OCI-LY7 (cell line): ENCODE measurements around the gene METTL5. TPM values are rescaled to one million over a fixed set of nuclear protein-coding genes. Genes with fewer than 3 reads are reported as not detected.
"Not testable (repeated sequence)": the region's sequence is repeated elsewhere in the genome, so short reads cannot be mapped to it uniquely, and the experiment has no call there.

Source experiments
- BruUV-seq: library from RNA; stranded (reverse); fragments of 400-500 nt; replicated peaks from 2 replicates; lab custom pipeline; 2021; lab: Mats Ljungman, UMichigan
- CTCF ChIA-PET: fragments of 300-600 bp; sonication (Branson Sonifier 250); formaldehyde crosslinking; loops from one replicate; lab custom pipeline; 2022; ENCODE audit warnings: antibody characterized with exemption; ENCODE audit not compliant: unreplicated experiment; lab: Charles Lee
- POLR2A ChIA-PET: fragments of 300-600 bp; sonication (Branson Sonifier 250); formaldehyde crosslinking; loops from one replicate; lab custom pipeline; 2022; ENCODE audit warnings: antibody characterized with exemption; lab: Charles Lee
- DNase-seq: peaks from one replicate; pipeline ENCODE4 v3.0.0-alpha.2; 2015; ENCODE audit warnings: low spot score
- H2AFZ ChIP-seq: fragments of 200-600 bp; sonication (generic), shearing (Covaris generic); 2 replicates; pipeline ENCODE4 v1.6.1; 2014; ENCODE audit warnings: mild to moderate bottlenecking, antibody characterized with exemption, low read length, moderate library complexity
- H3K27ac ChIP-seq: fragments of 200-600 bp; sonication (generic); 2 replicates; pipeline ENCODE4 v1.5.1; 2014; ENCODE audit warnings: mixed run types, low read depth, mild to moderate bottlenecking, moderate library complexity, low read length, inconsistent platforms; ENCODE audit not compliant: poor library complexity, severe bottlenecking
- H3K36me3 ChIP-seq: fragments of 200-600 bp; sonication (generic); 2 replicates; pipeline ENCODE4 v1.6.1; 2014; ENCODE audit warnings: mild to moderate bottlenecking, antibody characterized with exemption, low read length, moderate library complexity, mixed read lengths; ENCODE audit not compliant: insufficient read depth
- H3K4me1 ChIP-seq: fragments of 200-600 bp; sonication (generic); 2 replicates; pipeline ENCODE4 v1.5.1; 2014; ENCODE audit warnings: mild to moderate bottlenecking, low read length; ENCODE audit not compliant: insufficient read depth, poor library complexity, severe bottlenecking
- H3K4me2 ChIP-seq: fragments of 200-600 bp; sonication (generic); 2 replicates; pipeline ENCODE4 v1.6.1; 2014; ENCODE audit warnings: mild to moderate bottlenecking, low read length
- H3K4me3 ChIP-seq: fragments of 200-600 bp; sonication (generic); 2 replicates; pipeline ENCODE4 v1.5.1; 2014; ENCODE audit warnings: mild to moderate bottlenecking, low read depth, low read length; ENCODE audit not compliant: poor library complexity, severe bottlenecking
- H3K79me2 ChIP-seq: fragments of 200-600 bp; sonication (generic); 2 replicates; pipeline ENCODE4 v1.6.1; 2016; ENCODE audit warnings: low read depth, mild to moderate bottlenecking, low read length, moderate library complexity, mixed read lengths; ENCODE audit not compliant: insufficient read depth
- H3K9me2 ChIP-seq: fragments of 200-600 bp; sonication (generic); 2 replicates; pipeline ENCODE4 v1.6.1; 2016; ENCODE audit warnings: mild to moderate bottlenecking, low read length, mixed read lengths; ENCODE audit not compliant: insufficient read depth
- H3K9me3 ChIP-seq: fragments of 200-600 bp; sonication (generic); 2 replicates; pipeline ENCODE4 v1.6.1; 2014; ENCODE audit warnings: mild to moderate bottlenecking, mixed run types, low read length, mixed read lengths
- H4K20me1 ChIP-seq: fragments of 200-600 bp; sonication (generic); 2 replicates; pipeline ENCODE4 v1.6.1; 2014; ENCODE audit warnings: mild to moderate bottlenecking, antibody characterized with exemption, low read length, moderate library complexity, mixed read lengths; ENCODE audit not compliant: insufficient read depth
- EZH2phosphoT487 ChIP-seq: fragments of 200-600 bp; sonication (generic); IDR thresholded peaks from 2 replicates; pipeline ENCODE4 v1.6.1; 2018; ENCODE audit warnings: low read depth, borderline replicate concordance, mild to moderate bottlenecking, mixed run types, antibody characterized with exemption, low read length, moderate library complexity, mixed read lengths
- intact Hi-C: fragments of 100-400 bp; cut with micrococcal nuclease; formaldehyde crosslinking; loops from one replicate; pipeline ENCODE4 v1.10.0; 2022; ENCODE audit not compliant: unreplicated experiment
- total RNA-seq, 2 experiments: library from RNA; depleted of rRNA in 1 of 2; stranded (reverse); fragments of >200 nt in 1 of 2; shearing (Covaris generic) in 1 of 2; gene quantifications; 2 replicates each; pipeline ENCODE4 v1.2.3, GENCODE V29; 2014 to 2022
- TF ChIP-seq, protein P1 (sequence below): fragments of 200-600 bp; sonication (generic); conservative IDR thresholded peaks from 2 replicates; pipeline ENCODE4 v1.5.1; 2014; ENCODE audit warnings: mild to moderate bottlenecking, antibody characterized with exemption, low read length, moderate library complexity, mixed read lengths

Gene METTL5
- total RNA-seq, 2 experiments from 2014 or later: 52.3 to 82.2 TPM

DNA sequence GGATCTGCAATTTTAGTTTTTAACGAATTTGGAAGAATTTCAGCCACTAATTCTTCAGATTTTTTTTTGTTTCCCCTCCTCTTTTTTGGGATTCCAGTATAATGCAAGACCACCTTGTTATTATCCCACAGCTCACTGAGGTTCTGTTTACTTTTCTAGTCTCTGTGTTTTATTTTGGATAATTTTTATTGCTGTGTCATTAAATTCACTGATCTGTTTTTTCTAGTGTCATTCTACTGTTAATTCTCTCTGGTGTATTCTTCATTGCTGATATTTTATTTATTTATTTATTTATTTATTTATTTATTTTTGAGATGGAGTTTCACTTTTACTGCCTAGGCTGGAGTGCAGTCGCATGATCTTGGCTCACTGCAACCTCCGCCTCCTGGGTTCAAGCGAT, 34.7 kb upstream of the METTL5 start:
- BruUV-seq: no TSS peak
- no peaks in the 10 kb centered on the region for H3K79me2 ChIP-seq
- no peaks in the 10 kb centered on the region for H3K9me3 ChIP-seq
- TF ChIP-seq, protein P1, sequence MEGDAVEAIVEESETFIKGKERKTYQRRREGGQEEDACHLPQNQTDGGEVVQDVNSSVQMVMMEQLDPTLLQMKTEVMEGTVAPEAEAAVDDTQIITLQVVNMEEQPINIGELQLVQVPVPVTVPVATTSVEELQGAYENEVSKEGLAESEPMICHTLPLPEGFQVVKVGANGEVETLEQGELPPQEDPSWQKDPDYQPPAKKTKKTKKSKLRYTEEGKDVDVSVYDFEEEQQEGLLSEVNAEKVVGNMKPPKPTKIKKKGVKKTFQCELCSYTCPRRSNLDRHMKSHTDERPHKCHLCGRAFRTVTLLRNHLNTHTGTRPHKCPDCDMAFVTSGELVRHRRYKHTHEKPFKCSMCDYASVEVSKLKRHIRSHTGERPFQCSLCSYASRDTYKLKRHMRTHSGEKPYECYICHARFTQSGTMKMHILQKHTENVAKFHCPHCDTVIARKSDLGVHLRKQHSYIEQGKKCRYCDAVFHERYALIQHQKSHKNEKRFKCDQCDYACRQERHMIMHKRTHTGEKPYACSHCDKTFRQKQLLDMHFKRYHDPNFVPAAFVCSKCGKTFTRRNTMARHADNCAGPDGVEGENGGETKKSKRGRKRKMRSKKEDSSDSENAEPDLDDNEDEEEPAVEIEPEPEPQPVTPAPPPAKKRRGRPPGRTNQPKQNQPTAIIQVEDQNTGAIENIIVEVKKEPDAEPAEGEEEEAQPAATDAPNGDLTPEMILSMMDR: no peak
- TF ChIP-seq EZH2phosphoT487: no peak
- H3K4me1 ChIP-seq: no peaks in the 10 kb centered on the region
- H3K4me3 ChIP-seq: no peak overlapping the region
- H3K9me2 ChIP-seq: no peaks in the 10 kb centered on the region
- H3K4me2 ChIP-seq: no peak overlapping the region
- intact Hi-C loops: no loop called here
- ChIA-PET POLR2A (no interaction called here), CTCF (no interaction called here)
- H2AFZ ChIP-seq: no peak overlapping the region
- no peak overlapping the region for H3K27ac ChIP-seq
- no peak for DNase-seq
- no peaks in the 10 kb centered on the region for H4K20me1 ChIP-seq
- no peaks in the 10 kb centered on the region for H3K36me3 ChIP-seq

DNA sequence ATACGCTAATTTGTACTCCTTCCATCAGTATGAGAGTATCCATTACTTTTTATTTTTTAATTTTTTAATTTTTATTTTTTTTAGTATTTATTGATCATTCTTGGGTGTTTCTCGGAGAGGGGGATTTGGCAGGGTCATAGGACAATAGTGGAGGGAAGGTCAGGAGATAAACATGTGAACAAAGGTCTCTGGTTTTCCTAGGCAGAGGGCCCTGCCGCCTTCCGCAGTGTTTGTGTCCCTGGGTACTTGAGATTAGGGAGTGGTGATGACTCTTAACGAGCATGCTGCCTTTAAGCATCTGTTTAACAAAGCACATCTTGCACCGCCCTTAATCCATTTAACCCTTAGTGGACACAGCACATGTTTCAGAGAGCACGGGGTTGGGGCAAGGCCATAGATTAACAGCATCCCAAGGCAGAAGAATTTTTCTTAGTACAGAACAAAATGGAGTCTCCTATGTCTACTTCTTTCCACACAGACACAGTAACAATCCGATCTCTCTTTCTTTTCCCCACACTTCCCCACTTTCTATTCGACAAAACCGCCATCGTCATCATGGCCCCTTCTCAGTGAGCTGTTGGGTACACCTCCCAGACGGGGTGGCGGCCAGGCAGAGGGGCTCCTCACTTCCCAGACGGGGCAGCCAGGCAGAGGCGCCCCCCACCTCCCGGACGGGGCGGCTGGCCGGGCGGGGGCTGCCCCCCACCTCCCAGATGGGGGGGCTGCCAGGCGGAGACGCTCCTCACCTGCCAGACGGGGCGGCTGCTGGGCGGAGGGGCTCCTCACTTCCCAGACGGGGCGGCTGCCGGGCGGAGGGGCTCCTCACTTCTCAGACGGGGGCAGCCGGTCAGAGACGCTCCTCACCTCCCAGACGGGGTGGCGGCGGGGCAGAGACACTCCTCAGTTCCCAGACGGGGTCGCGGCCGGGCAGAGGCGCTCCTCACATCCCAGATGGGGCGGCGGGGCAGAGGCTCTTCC, 30.9 kb upstream of the METTL5 start:
- BruUV-seq, H3K4me3 ChIP-seq, DNase-seq, H4K20me1 ChIP-seq, H3K27ac ChIP-seq, H3K9me3 ChIP-seq, H2AFZ ChIP-seq, POLR2A ChIA-PET, H3K9me2 ChIP-seq, H3K4me1 ChIP-seq, intact Hi-C loops, H3K36me3 ChIP-seq, CTCF ChIA-PET, H3K79me2 ChIP-seq, H3K4me2 ChIP-seq: not testable (repeated sequence)

DNA sequence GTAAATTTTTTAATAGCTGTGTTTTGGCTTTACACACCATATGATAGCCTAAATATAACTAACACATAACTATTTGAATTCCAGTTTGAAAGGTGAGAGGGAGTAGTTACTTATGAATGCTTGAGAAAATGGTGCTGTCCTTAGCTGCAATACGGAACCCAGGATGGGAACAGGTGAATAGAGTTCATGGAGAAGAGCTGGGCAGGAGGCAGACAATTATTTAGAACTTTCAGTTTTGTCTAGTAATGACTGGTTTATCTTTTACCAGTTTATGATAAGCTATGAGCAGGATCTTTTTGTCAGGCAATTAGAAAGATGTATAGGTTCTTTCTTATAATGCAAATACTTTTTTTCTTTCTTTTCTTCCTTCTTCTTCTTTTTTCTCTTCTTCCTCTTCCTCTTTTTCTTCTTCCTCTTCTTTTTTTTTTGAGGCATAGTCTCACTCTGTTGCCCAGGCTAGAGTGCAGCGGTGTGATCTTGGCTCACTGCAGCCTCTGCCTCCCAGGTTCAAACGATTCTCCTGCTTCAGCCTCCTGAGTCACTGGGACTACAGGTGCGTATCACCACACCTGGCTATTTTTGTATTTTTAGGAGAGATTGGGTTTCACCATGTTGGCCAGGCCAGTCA, 28.4 kb upstream of the METTL5 start:
- no TSS peak for BruUV-seq
- no peaks in the 10 kb centered on the region for H3K36me3 ChIP-seq
- ChIA-PET CTCF (interaction anchor here (1.3 kb wide), 1 partner anchor 25 kb away, joined by 3 read pairs; no protein-coding TSS in a partner anchor), POLR2A (interaction anchor here (0.5 to 1.3 kb wide), 7 partner anchors 9 to 288 kb away, joined by 3 to 7 read pairs (median 4); no protein-coding TSS in a partner anchor)
- H3K4me1 ChIP-seq: no peaks in the 10 kb centered on the region
- no peak overlapping the region for H3K4me3 ChIP-seq
- no peak overlapping the region for H3K4me2 ChIP-seq
- H3K27ac ChIP-seq: no peak overlapping the region
- intact Hi-C loops: no loop called here
- H2AFZ ChIP-seq: no peak overlapping the region
- no peak for TF ChIP-seq EZH2phosphoT487
- TF ChIP-seq, protein P1: no peak
- H4K20me1 ChIP-seq: no peaks in the 10 kb centered on the region
- H3K9me2 ChIP-seq: no peaks in the 10 kb centered on the region
- no peaks in the 10 kb centered on the region for H3K79me2 ChIP-seq
- no peak for DNase-seq
- no peaks in the 10 kb centered on the region for H3K9me3 ChIP-seq
